Uterus (tissue), 4 donors: ENCODE data around the gene HAS3. TPM values are rescaled to one million over a fixed set of nuclear protein-coding genes. Genes with fewer than 3 reads are reported as not detected.

Experiments
- DNase-seq, 2 donors: peaks; one replicate each; pipeline ENCODE4 v3.0.0-alpha.2; 2019 to 2020
- H3K27ac ChIP-seq, 2 donors: fragments of 200-600 bp; sonication (generic); 1 replicate in 1 of 2; 2 replicates in 1 of 2; pipeline ENCODE4 v1.5.1; 2016 to 2018
- H3K27me3 ChIP-seq, 2 donors: fragments of 200-600 bp; sonication (generic); one replicate each; pipeline ENCODE4 v1.5.1; 2018 to 2019; ENCODE audit warnings: control low read depth in 1 of 2
- H3K36me3 ChIP-seq, 2 donors: fragments of 200-600 bp; sonication (generic); one replicate each; pipeline ENCODE4 v1.5.1; 2019; ENCODE audit warnings: control low read depth in 1 of 2
- H3K4me1 ChIP-seq, 2 donors: fragments of 200-600 bp; sonication (generic); one replicate each; pipeline ENCODE4 v1.5.1; 2018 to 2019; ENCODE audit warnings: control low read depth in 1 of 2
- H3K4me3 ChIP-seq, 2 donors: fragments of 200-600 bp; sonication (generic); 1 replicate in 1 of 2; 2 replicates in 1 of 2; pipeline ENCODE4 v1.5.1; 2018 to 2019; ENCODE audit warnings: mild to moderate bottlenecking in 1 of 2
- H3K9me3 ChIP-seq, 2 donors: fragments of 200-600 bp; sonication (generic); one replicate each; pipeline ENCODE4 v1.5.1; 2019; ENCODE audit warnings: control low read depth in 1 of 2
- POLR2A ChIP-seq, 2 donors: fragments of 450-650 bp; IDR thresholded peaks; one replicate each; pipeline ENCODE4 v1.6.1; 2016; ENCODE audit warnings: antibody characterized with exemption in 2 of 2, mild to moderate bottlenecking in 1 of 2, moderate library complexity in 1 of 2
- intact Hi-C: fragments of 100-400 bp; cut with DNase I; formaldehyde crosslinking; loops from one replicate; pipeline ENCODE4 v1.15.1; 2023; ENCODE audit warnings: low total_unique reads
- total RNA-seq, 4 donors: library from RNA; depleted of rRNA in 3 of 4; stranded (reverse); fragments of >200 nt in 3 of 4; gene quantifications; one replicate each; pipeline versions ENCODE4 v1.1.0 to v1.2.4, GENCODE V29; 2014 to 2023
- TF ChIP-seq, protein P1 (sequence below), 4 experiments: fragments of 200-600 bp in 2 of 4; fragments of 450-650 bp in 2 of 4; sonication (generic) in 2 of 4; IDR thresholded peaks; one replicate each; pipeline ENCODE4 v1.5.1; 2016 to 2019; ENCODE audit warnings: antibody characterized with exemption in 4 of 4, mild to moderate bottlenecking in 2 of 4, moderate library complexity in 1 of 4
- donor health status: DM: yes; HTN: yes; CAD: no.

The HAS3 gene
- total RNA-seq, 4 donors from 2014 or later, result under 0.01 to 2.6 (median 1.8) TPM

DNA sequence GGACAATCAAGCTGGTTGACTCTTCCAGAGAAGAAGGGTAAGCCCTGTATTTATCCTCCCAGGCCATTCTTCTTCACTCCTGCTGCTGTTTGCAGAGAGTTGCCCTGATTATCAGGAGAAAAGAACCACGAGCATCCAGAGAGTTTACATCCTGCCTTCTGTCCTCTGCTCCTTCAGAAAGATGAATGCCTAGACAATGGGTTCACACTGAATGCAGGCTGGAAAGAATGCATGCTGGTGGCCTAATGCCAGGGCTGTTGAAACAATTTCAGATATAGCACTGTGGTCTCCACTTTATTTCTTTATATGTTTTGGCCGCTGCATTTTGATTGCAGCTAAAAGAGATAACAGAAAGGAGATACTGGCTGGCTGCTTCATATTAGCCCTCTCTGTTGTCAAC is 21.2 kb upstream of the HAS3 start:
- Histone ChIP-seq H3K4me1 (no peaks in the 10 kb centered on the region), H3K4me3 (no peak overlapping the region), H3K9me3 (no peaks in the 10 kb centered on the region), H3K27me3 (no peaks in the 10 kb centered on the region), H3K36me3 (no peaks in the 10 kb centered on the region), H3K27ac (no peak overlapping the region)
- TF ChIP-seq, protein P1, sequence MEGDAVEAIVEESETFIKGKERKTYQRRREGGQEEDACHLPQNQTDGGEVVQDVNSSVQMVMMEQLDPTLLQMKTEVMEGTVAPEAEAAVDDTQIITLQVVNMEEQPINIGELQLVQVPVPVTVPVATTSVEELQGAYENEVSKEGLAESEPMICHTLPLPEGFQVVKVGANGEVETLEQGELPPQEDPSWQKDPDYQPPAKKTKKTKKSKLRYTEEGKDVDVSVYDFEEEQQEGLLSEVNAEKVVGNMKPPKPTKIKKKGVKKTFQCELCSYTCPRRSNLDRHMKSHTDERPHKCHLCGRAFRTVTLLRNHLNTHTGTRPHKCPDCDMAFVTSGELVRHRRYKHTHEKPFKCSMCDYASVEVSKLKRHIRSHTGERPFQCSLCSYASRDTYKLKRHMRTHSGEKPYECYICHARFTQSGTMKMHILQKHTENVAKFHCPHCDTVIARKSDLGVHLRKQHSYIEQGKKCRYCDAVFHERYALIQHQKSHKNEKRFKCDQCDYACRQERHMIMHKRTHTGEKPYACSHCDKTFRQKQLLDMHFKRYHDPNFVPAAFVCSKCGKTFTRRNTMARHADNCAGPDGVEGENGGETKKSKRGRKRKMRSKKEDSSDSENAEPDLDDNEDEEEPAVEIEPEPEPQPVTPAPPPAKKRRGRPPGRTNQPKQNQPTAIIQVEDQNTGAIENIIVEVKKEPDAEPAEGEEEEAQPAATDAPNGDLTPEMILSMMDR (IDR thresholded peaks at IDR 0.05), result no peak
- no peak for TF ChIP-seq POLR2A (IDR thresholded peaks at IDR 0.05)
- no peak for DNase-seq
- intact Hi-C loops, result no loop called here

DNA sequence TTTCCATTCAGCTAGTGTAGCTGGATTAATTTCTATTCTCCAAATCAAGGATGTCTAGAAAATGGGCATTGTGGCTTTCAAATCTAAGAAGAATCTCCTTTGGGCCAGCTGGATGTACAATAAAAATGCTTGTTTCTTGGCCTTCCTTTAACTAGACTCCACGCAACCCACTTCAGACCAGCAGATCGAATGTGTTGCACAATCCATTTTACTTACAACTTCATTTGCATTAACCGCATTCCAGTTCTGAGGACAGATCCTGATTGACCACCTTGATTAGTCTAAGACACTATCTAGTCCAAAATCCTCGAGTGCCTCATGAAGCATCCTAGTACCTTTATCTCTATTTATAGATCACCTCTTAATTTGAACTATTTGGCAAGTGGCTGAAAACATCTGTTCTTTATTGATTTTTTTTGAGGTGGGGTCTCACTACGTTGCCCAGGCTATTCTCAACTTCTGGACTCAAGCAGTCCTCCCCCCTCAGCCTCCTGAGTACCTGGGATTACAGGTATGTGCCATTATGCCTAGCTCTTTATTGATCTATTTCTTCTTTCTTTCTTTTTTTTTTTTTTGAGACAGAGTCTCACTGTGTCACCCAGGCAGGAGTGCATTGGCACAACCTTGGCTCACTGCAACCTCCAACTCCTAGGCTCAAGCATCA is 20.3 kb upstream of the HAS3 start:
- no peak for TF ChIP-seq POLR2A (IDR thresholded peaks at IDR 0.05)
- TF ChIP-seq, protein P1 (IDR thresholded peaks at IDR 0.05), result no peak
- no peaks in the 10 kb centered on the region for H3K36me3 ChIP-seq
- H3K9me3 ChIP-seq, result no peaks in the 10 kb centered on the region
- no peak overlapping the region for H3K4me3 ChIP-seq
- H3K4me1 ChIP-seq, result no peaks in the 10 kb centered on the region
- intact Hi-C loops, result no loop called here
- no peak overlapping the region for H3K27ac ChIP-seq
- no peak for DNase-seq
- H3K27me3 ChIP-seq, result no peaks in the 10 kb centered on the region

DNA sequence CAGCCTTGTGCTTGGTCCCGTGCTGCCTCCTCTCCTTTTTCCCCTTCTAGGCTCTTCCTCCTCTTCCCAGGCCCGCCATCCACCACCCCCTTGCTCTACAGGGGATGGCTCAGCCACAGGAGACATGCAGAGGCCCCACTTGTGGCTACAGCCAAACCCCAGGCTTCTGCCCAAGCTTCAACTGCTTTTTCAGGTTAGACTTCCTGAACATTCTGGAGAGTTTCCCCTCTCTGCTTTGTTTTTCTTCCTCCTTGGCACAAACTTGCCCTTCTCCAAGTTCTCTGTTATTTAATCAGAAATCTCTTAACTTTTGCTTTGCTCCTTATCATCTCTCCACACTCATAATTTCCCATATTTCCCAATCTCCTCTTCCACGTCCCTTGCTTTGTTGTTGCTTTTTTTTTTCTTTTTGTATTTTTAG is 18.3 kb upstream of the HAS3 start:
- TF ChIP-seq, protein P1 (IDR thresholded peaks at IDR 0.05), result no peak
- TF ChIP-seq POLR2A (IDR thresholded peaks at IDR 0.05), result no peak
- H3K9me3 ChIP-seq, result no peaks in the 10 kb centered on the region
- no peaks in the 10 kb centered on the region for H3K4me1 ChIP-seq
- H3K36me3 ChIP-seq, result no peaks in the 10 kb centered on the region
- H3K27ac ChIP-seq, result no peak overlapping the region
- H3K4me3 ChIP-seq, result no peak overlapping the region
- no peaks in the 10 kb centered on the region for H3K27me3 ChIP-seq
- intact Hi-C loops, result no loop called here
- DNase-seq, result no peak

- TF ChIP-seq, protein P1 (IDR thresholded peaks at IDR 0.05), result no peak
- no peak for TF ChIP-seq POLR2A (IDR thresholded peaks at IDR 0.05)
- H3K4me3 ChIP-seq, result no peak overlapping the region
- H3K27ac ChIP-seq, result no peak overlapping the region
- no peaks in the 10 kb centered on the region for H3K9me3 ChIP-seq
- no peak for DNase-seq
- intact Hi-C loops, result no loop called here
- no peaks in the 10 kb centered on the region for H3K36me3 ChIP-seq
- no peaks in the 10 kb centered on the region for H3K27me3 ChIP-seq
- no peaks in the 10 kb centered on the region for H3K4me1 ChIP-seq
Measured at GRCh38 chr16:69088684-69089083, 16.8 kb upstream of the HAS3 start.

- DNase-seq, result no peak
- TF ChIP-seq, protein P1 (IDR thresholded peaks at IDR 0.05), result no peak
- TF ChIP-seq POLR2A (IDR thresholded peaks at IDR 0.05), result no peak
- H3K4me1 ChIP-seq, result no peaks in the 10 kb centered on the region
- no peak overlapping the region for H3K4me3 ChIP-seq
- intact Hi-C loops, result no loop called here
- no peak overlapping the region for H3K27ac ChIP-seq
- no peaks in the 10 kb centered on the region for H3K36me3 ChIP-seq
- no peaks in the 10 kb centered on the region for H3K27me3 ChIP-seq
- no peaks in the 10 kb centered on the region for H3K9me3 ChIP-seq
Measured at GRCh38 chr16:69089091-69089910, 16.2 kb upstream of the HAS3 start.
